NT2/D1 (cell line): ENCODE measurements around the gene CNIH1.
"Not testable (repeated sequence)": the region's sequence is repeated elsewhere in the genome, so short reads cannot be mapped to it uniquely, and the experiment has no call there.

ENCODE experiments used
- SUZ12 ChIP-seq: IDR thresholded peaks from 2 replicates; pipeline ENCODE4 v1.6.1; 2011; ENCODE audit not compliant: insufficient read length, insufficient read depth; ENCODE audit errors: extremely low read depth
- YY1 ChIP-seq: IDR thresholded peaks from 2 replicates; pipeline ENCODE4 v1.6.1; 2011; ENCODE audit not compliant: insufficient read length, insufficient read depth

- TF ChIP-seq YY1, SUZ12: not testable (repeated sequence)
Observed at GRCh38 chr14:54456820-54457608, 15.8 kb upstream of the CNIH1 start.
